ENCODE results near the gene SLC35A5.

Gene SLC35A5

GRCh38 chr3:112634786-112635541, 73.1 kb downstream of the SLC35A5 start:
- H3K27ac ChIP-seq, result no peak overlapping the region
- TF ChIP-seq CTCF (conservative IDR thresholded peaks at IDR 0.05), result no peak

Measured in C4-2B (cell line).